ENCODE data around the gene ZNF227. TPM values are rescaled to one million over a fixed set of nuclear protein-coding genes. Genes with fewer than 3 reads are reported as not detected.
"Not testable (repeated sequence)": the region's sequence is repeated elsewhere in the genome, so short reads cannot be mapped to it uniquely, and the experiment has no call there.

The ZNF227 gene
- polyA plus RNA-seq, 3 donors: 2.6 to 4.9 (median 3.8) TPM

DNA sequence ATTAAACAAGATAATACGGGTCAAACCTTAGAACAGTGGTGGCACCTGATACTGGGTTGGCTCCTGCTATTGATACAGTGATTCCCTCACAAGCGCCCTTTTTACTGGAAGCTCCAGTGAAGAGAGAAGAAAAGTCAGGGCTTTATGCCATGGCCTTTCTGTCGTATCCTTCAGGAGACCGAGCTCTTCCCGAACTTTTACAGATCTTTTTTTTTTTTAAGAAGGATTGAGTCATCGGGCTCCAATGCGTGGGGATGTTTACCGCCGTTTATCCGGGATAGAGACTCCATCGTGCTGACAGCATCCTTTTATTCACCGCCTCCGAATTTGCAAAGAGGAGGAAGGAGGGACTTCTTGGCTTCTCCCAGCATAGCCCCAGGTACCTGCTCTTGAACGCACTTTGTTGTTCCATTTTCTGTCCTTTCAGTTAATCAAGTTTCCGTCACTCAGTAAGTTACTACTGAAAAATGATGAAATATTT is 574 bp downstream of the ZNF227 start:
- Histone ChIP-seq H4K20me1 (ENCODE audit: insufficient read depth, low read length) (no peaks in the 10 kb centered on the region), H3K4me2 (replicated peaks; ENCODE audit: extremely low read depth, low read length, poor library complexity, severe bottlenecking) (peak overlapping the region; percentile 84), H3K9me3 (replicated peaks in 1 of 2; ENCODE audit: control insufficient read depth in 1 of 2, insufficient read depth in 1 of 2, low read length in 2 of 2) (peaks cover 16 to 22% of the 10 kb centered on the region in 2 donors), H3K27me3 (ENCODE audit: control insufficient read depth in 2 of 2, insufficient read depth in 2 of 2, low read length in 2 of 2) (peaks cover 0 to 2% of the 10 kb centered on the region in 2 donors), H3K79me2 (ENCODE audit: insufficient read depth, low read length) (peaks cover 20% of the 10 kb centered on the region), H3K4me3 (replicated peaks in 1 of 3; ENCODE audit: low read depth in 2 of 3, low read length in 3 of 3) (peak overlapping the region; percentile 86 to 96 (median 90)), H2AFZ (ENCODE audit: insufficient read depth, low read depth, low read length, poor library complexity, severe bottlenecking) (peak overlapping the region; percentile 94), H3K4me1 (ENCODE audit: control insufficient read depth in 1 of 2, insufficient read depth in 2 of 2, low read length in 2 of 2) (peaks cover 12 to 13% of the 10 kb centered on the region in 2 donors), H3K9ac (ENCODE audit: insufficient read depth, low read length, poor library complexity, severe bottlenecking) (peak overlapping the region; percentile 78), H3K27ac (ENCODE audit: low read depth in 1 of 2, low read length in 2 of 2) (peak overlapping the region in 1 of 2 donors; percentile 80), H3K36me3 (replicated peaks in 1 of 2; ENCODE audit: control insufficient read depth in 1 of 2, insufficient read depth in 2 of 2, low read length in 2 of 2) (peaks cover 25 to 35% of the 10 kb centered on the region in 2 donors)
- H3K4me3 Mint-ChIP-seq: peak overlapping the region; percentile 94 to 95
- intact Hi-C loops (cut with micrococcal nuclease): loop anchor here (5.0 to 10.0 kb wide), 4 partner anchors 51 to 292 kb away; partner anchors contain the start of genes ZNF180 (in 2 of the 2) and ZNF230 (in 1 of the 2)
- TF ChIP-seq, protein P1, sequence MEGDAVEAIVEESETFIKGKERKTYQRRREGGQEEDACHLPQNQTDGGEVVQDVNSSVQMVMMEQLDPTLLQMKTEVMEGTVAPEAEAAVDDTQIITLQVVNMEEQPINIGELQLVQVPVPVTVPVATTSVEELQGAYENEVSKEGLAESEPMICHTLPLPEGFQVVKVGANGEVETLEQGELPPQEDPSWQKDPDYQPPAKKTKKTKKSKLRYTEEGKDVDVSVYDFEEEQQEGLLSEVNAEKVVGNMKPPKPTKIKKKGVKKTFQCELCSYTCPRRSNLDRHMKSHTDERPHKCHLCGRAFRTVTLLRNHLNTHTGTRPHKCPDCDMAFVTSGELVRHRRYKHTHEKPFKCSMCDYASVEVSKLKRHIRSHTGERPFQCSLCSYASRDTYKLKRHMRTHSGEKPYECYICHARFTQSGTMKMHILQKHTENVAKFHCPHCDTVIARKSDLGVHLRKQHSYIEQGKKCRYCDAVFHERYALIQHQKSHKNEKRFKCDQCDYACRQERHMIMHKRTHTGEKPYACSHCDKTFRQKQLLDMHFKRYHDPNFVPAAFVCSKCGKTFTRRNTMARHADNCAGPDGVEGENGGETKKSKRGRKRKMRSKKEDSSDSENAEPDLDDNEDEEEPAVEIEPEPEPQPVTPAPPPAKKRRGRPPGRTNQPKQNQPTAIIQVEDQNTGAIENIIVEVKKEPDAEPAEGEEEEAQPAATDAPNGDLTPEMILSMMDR (IDR thresholded peaks at IDR 0.05): no peak
- H3K27ac Mint-ChIP-seq: peak overlapping the region in 6 of 7 donors; percentile 76 to 97 (median 90)
- peaks cover 2 to 33% (median 22%) of the 10 kb centered on the region in 7 donors for H3K9me3 Mint-ChIP-seq
- peaks cover 28 to 34% of the 10 kb centered on the region in 2 donors for H3K36me3 Mint-ChIP-seq
- peaks cover 10% of the 10 kb centered on the region for H3K4me1 Mint-ChIP-seq
- peaks cover 0 to 4% (median 0%) of the 10 kb centered on the region in 3 donors for H3K27me3 Mint-ChIP-seq (ENCODE audit: low read depth in 3 of 3)
- 1% methylated on average over 12 of the region's 15 CpGs for WGBS (ENCODE audit: insufficient coverage)
- DNase-seq: no peak

DNA sequence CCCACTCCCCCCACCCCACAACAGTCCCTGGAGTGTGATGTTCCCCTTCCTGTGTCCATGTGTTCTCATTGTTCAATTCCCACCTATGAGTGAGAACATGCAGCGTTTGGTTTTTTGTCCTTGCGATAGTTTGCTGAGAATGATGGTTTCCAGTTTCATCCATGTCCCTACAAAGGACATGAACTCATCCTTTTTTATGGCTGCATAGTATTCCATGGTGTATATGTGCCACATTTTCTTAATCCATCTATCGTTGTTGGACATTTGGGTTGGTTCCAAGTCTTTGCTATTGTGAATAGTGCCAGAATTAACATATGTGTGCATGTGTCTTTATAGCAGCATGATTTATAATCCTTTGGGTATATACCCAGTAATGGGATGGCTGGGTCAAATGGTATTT is 7.6 kb downstream of the ZNF227 start:
- intact Hi-C loops (cut with micrococcal nuclease): loop anchor here in 1 of 2 donors (10.0 kb wide), 1 partner anchor 285 kb away; the partner anchor contains the start of gene ZNF180
- not testable (repeated sequence) for H3K27me3 ChIP-seq (ENCODE audit: control insufficient read depth in 2 of 2, insufficient read depth in 2 of 2, low read length in 2 of 2); DNase-seq; H3K4me2 ChIP-seq (replicated peaks; ENCODE audit: extremely low read depth, low read length, poor library complexity, severe bottlenecking); H3K27ac ChIP-seq (ENCODE audit: low read depth in 1 of 2, low read length in 2 of 2); H3K4me3 ChIP-seq (replicated peaks in 1 of 3; ENCODE audit: low read depth in 2 of 3, low read length in 3 of 3); H3K4me3 Mint-ChIP-seq; H3K27ac Mint-ChIP-seq; H4K20me1 ChIP-seq (ENCODE audit: insufficient read depth, low read length); H3K27me3 Mint-ChIP-seq (ENCODE audit: low read depth in 3 of 3); H3K4me1 ChIP-seq (ENCODE audit: control insufficient read depth in 1 of 2, insufficient read depth in 2 of 2, low read length in 2 of 2); H3K9ac ChIP-seq (ENCODE audit: insufficient read depth, low read length, poor library complexity, severe bottlenecking); H2AFZ ChIP-seq (ENCODE audit: insufficient read depth, low read depth, low read length, poor library complexity, severe bottlenecking); H3K4me1 Mint-ChIP-seq; H3K79me2 ChIP-seq (ENCODE audit: insufficient read depth, low read length)
- WGBS (ENCODE audit: insufficient coverage): 100% methylated on average over 1 of the region's 3 CpGs
- H3K9me3 ChIP-seq (replicated peaks in 1 of 2; ENCODE audit: control insufficient read depth in 1 of 2, insufficient read depth in 1 of 2, low read length in 2 of 2): peaks cover 14 to 15% of the 10 kb centered on the region in 2 donors
- Mint-ChIP-seq H3K36me3 (peaks cover 51 to 59% of the 10 kb centered on the region in 2 donors), H3K9me3 (peaks cover 14 to 41% (median 24%) of the 10 kb centered on the region in 7 donors)
- peaks cover 32 to 43% of the 10 kb centered on the region in 2 donors for H3K36me3 ChIP-seq (replicated peaks in 1 of 2; ENCODE audit: control insufficient read depth in 1 of 2, insufficient read depth in 2 of 2, low read length in 2 of 2)

DNA sequence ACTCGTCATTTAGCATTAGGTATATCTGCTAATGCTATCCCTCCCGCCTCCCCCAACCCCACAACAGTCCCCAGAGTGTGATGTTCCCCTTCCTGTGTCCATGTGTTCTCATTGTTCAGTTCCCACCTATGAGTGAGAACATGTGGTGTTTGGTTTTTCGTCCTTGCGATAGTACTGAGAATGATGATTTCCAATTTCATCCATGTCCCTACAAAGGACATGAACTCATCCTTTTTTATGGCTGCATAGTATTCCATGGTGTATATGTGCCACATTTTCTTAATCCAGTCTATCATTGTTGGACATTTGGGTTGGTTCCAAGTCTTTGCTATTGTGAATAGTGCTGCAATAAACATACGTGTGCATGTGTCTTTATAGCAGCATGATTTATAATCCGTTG is 8.4 kb downstream of the ZNF227 start:
- WGBS (ENCODE audit: insufficient coverage): 94% methylated on average over 2 of the region's 6 CpGs
- H3K4me3 ChIP-seq (replicated peaks in 1 of 3; ENCODE audit: low read depth in 2 of 3, low read length in 3 of 3); H3K27me3 Mint-ChIP-seq (ENCODE audit: low read depth in 3 of 3); H3K79me2 ChIP-seq (ENCODE audit: insufficient read depth, low read length); H3K27me3 ChIP-seq (ENCODE audit: control insufficient read depth in 2 of 2, insufficient read depth in 2 of 2, low read length in 2 of 2); H3K4me2 ChIP-seq (replicated peaks; ENCODE audit: extremely low read depth, low read length, poor library complexity, severe bottlenecking); DNase-seq; H4K20me1 ChIP-seq (ENCODE audit: insufficient read depth, low read length); H3K27ac Mint-ChIP-seq; H3K9ac ChIP-seq (ENCODE audit: insufficient read depth, low read length, poor library complexity, severe bottlenecking); H3K27ac ChIP-seq (ENCODE audit: low read depth in 1 of 2, low read length in 2 of 2); intact Hi-C loops (cut with micrococcal nuclease); H3K4me1 Mint-ChIP-seq; H3K4me1 ChIP-seq (ENCODE audit: control insufficient read depth in 1 of 2, insufficient read depth in 2 of 2, low read length in 2 of 2); H2AFZ ChIP-seq (ENCODE audit: insufficient read depth, low read depth, low read length, poor library complexity, severe bottlenecking); H3K4me3 Mint-ChIP-seq: not testable (repeated sequence)
- Histone ChIP-seq H3K36me3 (replicated peaks in 1 of 2; ENCODE audit: control insufficient read depth in 1 of 2, insufficient read depth in 2 of 2, low read length in 2 of 2) (peaks cover 28 to 36% of the 10 kb centered on the region in 2 donors), H3K9me3 (replicated peaks in 1 of 2; ENCODE audit: control insufficient read depth in 1 of 2, insufficient read depth in 1 of 2, low read length in 2 of 2) (peaks cover 14 to 16% of the 10 kb centered on the region in 2 donors)
- Mint-ChIP-seq H3K9me3 (peaks cover 17 to 40% (median 25%) of the 10 kb centered on the region in 7 donors), H3K36me3 (peaks cover 51 to 58% of the 10 kb centered on the region in 2 donors)

DNA sequence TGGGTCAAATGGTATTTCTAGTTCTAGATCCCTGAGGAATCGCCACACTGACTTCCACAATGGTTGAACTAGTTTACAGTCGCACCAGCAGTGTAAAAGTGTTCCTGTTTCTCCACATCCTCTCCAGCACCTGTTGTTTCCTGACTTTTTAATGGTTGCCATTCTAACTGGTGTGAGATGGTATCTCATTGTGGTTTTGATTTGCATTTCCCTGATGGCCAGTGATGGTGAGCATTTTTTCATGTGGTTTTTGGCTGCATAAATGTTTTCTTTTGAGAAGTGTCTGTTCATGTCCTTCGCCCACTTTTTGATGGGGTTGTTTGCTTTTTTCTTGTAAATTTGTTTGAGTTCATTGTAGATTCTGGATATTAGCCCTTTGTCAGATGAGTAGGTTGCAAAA is 9.0 kb downstream of the ZNF227 start:
- H3K27me3 ChIP-seq (ENCODE audit: control insufficient read depth in 2 of 2, insufficient read depth in 2 of 2, low read length in 2 of 2); H4K20me1 ChIP-seq (ENCODE audit: insufficient read depth, low read length); H3K27ac Mint-ChIP-seq; H3K4me1 ChIP-seq (ENCODE audit: control insufficient read depth in 1 of 2, insufficient read depth in 2 of 2, low read length in 2 of 2); H3K27ac ChIP-seq (ENCODE audit: low read depth in 1 of 2, low read length in 2 of 2); H3K4me2 ChIP-seq (replicated peaks; ENCODE audit: extremely low read depth, low read length, poor library complexity, severe bottlenecking); H3K27me3 Mint-ChIP-seq (ENCODE audit: low read depth in 3 of 3); H2AFZ ChIP-seq (ENCODE audit: insufficient read depth, low read depth, low read length, poor library complexity, severe bottlenecking); intact Hi-C loops (cut with micrococcal nuclease); DNase-seq; H3K79me2 ChIP-seq (ENCODE audit: insufficient read depth, low read length); H3K9ac ChIP-seq (ENCODE audit: insufficient read depth, low read length, poor library complexity, severe bottlenecking); H3K4me3 Mint-ChIP-seq; H3K4me1 Mint-ChIP-seq; H3K4me3 ChIP-seq (replicated peaks in 1 of 3; ENCODE audit: low read depth in 2 of 3, low read length in 3 of 3): not testable (repeated sequence)
- Histone ChIP-seq H3K36me3 (replicated peaks in 1 of 2; ENCODE audit: control insufficient read depth in 1 of 2, insufficient read depth in 2 of 2, low read length in 2 of 2) (peaks cover 28 to 31% of the 10 kb centered on the region in 2 donors), H3K9me3 (replicated peaks in 1 of 2; ENCODE audit: control insufficient read depth in 1 of 2, insufficient read depth in 1 of 2, low read length in 2 of 2) (peaks cover 18 to 21% of the 10 kb centered on the region in 2 donors)
- Mint-ChIP-seq H3K36me3 (peaks cover 53 to 59% of the 10 kb centered on the region in 2 donors), H3K9me3 (peaks cover 22 to 42% (median 31%) of the 10 kb centered on the region in 7 donors)
- no CpG with 5 or more reads among the region's 3 CpGs for WGBS (ENCODE audit: insufficient coverage)
